Nasal cavity respiratory epithelium epithelial cell of viscerocranial mucosa (primary cell): ENCODE results near the gene SUPT6H. TPM values are rescaled to one million over a fixed set of nuclear protein-coding genes. Genes with fewer than 3 reads are reported as not detected.

Experiments
- total RNA-seq: library from RNA; depleted of rRNA; stranded (reverse); fragments of >200 nt; gene quantifications from 2 replicates; pipeline ENCODE4 v1.2.3, GENCODE V29; 2014

SUPT6H gene
- 29.4 and 62.4 TPM in 2 replicates for total RNA-seq

DNA sequence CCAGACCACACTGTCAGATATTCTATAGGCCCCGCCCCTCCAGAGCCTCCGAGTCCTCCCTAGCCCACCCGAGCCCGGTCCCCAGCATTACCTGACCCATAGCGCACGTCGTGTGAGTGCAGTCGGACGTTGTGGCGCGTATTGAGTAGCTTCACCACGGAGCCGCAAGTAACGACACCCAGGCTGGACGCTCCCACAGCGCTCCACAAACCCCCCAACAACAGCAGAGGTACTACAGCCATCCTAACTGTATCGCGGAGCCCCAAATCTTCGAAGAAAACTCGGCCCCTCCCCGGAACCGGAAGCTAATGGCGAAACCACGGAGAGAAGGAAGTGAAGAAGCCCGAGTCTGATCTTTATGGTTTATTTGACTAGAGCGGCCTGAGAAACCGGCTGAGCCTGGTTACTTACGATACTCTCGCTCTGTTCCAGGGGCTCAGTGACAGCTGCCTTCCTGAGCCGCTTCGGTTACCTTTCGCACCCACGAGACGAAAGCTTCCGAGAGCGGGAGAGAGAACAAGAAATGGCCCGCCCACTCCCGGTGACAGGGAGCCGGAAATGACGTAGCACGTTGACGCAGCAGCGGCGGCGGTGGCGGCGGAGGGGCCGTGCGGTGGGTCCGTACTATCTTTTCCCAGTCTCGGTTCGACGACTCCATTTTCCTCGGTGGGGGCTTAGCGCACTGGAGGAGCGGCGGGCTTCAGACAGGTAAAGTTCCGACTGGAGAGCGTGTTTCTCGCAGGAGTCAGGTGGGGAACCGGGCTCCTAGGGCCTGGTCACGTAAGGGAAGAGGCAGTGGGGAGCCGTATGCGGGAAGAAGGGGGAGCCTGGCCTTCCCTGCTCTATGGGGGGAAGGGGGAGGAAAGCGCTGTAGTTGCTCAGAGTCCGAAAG lies at the start of gene SUPT6H, which contains the start of gene SDF2:
Gene SUPT6H, plus strand, starts transcription at position 571 of the 892 bp plus-strand sequence. CDS start 11,197 bp downstream, outside the sequence.
Gene SDF2, minus strand, starts transcription at position 272 of the 892 bp plus-strand sequence. Its CDS starts 30 bp downstream, at position 242.

DNA sequence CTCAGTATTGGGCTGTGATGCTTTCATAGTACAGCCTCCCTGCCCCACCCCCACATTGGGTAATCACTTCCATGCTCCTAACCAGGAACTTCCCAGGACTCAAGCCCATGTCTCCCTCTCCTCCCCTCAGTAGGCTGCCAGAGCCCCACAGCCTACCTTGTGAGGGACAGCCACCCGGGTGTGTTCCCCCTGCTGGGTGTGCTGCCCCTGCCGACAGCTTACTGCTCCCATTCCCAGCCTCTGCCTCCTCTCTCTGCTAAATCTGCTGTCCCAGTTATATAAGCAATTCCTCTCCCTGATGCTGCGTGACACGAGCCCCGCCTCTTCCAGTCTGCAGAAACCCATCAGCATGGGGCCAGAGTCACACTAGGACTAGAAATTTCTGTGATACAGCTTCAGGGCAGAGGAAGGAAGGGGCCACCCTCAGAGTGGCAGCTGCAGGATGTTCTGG lies 48.0 kb upstream of the SUPT6H start, which contains the start of gene RSKR:
Gene RSKR, minus strand, starts transcription at position 255 of the 451 bp plus-strand sequence. Its CDS starts 24 bp downstream, at position 231.

DNA sequence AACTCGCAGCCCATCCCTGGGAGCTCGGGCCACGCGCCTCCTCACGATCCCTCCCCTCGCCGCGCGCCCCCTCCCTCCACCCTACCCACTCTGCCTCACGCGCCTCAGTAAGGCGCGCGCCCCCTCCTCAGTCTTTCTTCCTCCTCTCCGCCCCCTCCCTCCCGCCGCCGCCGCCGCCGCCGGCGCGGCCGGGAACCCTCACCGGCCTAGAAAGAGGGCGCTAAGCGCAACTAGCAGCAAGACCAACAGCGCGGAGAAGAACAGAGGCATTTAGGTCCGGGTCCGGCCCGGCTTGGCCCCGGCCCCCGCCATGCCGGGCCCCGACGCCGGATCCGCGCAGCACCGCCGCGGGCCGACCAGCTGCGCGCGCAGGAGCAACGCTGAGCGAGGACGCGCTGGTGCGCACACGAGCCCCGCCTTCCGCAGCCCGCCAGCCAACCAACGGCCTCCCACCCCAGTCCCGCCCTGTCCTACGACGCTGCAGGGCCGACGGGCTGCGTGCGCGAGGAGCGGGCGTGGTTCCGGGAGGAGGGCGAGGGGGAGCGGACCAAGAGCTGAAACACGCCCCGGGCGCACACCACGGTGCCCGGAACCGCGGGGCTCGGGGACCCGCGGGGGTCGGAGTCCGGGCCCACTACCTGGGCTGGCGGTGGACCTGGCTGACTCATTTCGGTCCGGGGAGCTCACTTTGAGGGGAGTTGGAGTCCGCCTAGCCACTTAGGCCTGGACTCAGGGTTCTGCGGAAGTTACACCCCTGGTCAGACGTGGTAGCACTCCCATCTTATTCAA lies 17.0 kb upstream of the SUPT6H start, which contains the start of gene BLTP2:
Gene BLTP2, minus strand, starts transcription at position 372 of the 789 bp plus-strand sequence. Its CDS starts 102 bp downstream, at position 270.

DNA sequence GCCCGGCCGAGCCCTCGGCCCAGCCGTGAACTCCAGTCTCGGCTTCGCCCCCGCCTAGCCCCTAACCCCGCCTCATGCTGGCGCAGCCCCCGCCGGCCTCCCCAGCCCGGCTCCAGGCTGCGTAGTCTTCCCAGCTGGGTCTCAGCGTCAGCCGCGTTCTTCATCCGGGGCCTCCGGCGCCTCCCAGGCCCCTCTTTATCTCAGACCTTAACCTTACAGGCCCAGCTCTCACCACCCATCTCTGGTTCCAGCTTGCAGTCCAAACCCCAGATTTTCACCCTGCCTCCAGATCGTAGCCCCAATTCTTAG lies 49.7 kb downstream of the SUPT6H start, which contains the start of gene PROCA1:
Gene PROCA1, minus strand, starts transcription at position 166 of the 309 bp plus-strand sequence. CDS start 228 bp downstream, outside the sequence.

DNA sequence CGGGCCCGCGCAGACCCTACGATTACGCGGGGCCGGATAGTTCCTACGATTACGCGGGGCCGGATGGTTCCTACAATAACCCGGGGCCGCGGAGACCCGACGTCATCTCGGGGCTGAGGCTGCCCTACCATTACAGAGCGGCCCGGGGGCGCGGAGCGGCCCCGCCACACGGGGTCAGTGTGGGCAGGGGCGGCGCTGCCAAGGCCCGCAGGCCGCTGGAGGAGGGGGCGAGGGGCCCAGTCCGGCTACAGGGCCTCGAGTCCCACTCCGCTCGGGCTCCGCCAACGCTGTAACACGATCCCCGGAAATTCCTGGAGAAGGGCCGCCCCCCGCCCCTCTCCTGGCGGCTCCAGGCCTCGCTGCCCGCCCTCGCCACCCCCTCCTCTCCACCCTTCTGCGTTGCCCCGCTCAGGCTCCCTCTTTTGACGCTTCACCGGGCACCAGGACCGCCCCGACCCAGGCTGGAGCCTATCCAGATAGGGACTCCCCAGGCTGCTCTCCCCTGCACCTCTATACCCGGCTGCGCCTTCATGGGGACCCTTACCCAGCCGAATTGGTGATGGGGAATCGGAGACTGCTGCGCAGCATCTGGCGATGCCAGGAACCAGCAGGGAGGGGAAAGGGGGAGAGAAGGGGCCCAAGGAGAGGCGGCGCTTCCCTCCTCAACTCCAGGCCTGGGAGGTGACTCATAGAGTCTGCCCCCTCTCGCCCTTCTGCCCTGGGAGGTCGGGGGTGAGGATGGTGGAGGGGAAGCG lies 55.8 kb downstream of the SUPT6H start, which contains the start of gene RAB34:
Gene RAB34, minus strand, starts transcription at position 291 of the 755 bp plus-strand sequence. CDS start 602 bp downstream, outside the sequence.

DNA sequence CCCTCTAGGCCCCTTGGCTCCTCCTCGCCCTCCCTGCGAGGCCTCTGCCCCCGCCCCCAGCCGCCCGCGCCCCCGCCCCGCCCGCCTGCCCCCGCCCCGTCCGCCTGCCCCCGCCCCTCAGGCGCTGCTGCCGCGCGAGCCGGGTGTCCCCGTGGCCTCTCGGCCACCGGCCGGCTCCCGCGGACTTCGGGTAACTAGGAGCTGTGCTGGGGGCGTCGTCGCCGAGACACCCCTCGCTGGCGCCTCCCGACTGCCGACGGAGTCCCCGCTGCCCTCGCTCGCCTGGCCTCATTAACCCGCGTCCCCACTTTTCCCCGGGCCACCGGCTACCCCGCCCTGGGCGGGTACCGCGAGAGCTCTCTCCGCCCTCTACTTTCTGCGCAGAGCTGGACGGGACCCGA lies 64.2 kb downstream of the SUPT6H start, which contains the start of gene TLCD1:
Gene TLCD1, minus strand, starts transcription at position 8 of the 401 bp plus-strand sequence. CDS start 136 bp downstream, outside the sequence.

DNA sequence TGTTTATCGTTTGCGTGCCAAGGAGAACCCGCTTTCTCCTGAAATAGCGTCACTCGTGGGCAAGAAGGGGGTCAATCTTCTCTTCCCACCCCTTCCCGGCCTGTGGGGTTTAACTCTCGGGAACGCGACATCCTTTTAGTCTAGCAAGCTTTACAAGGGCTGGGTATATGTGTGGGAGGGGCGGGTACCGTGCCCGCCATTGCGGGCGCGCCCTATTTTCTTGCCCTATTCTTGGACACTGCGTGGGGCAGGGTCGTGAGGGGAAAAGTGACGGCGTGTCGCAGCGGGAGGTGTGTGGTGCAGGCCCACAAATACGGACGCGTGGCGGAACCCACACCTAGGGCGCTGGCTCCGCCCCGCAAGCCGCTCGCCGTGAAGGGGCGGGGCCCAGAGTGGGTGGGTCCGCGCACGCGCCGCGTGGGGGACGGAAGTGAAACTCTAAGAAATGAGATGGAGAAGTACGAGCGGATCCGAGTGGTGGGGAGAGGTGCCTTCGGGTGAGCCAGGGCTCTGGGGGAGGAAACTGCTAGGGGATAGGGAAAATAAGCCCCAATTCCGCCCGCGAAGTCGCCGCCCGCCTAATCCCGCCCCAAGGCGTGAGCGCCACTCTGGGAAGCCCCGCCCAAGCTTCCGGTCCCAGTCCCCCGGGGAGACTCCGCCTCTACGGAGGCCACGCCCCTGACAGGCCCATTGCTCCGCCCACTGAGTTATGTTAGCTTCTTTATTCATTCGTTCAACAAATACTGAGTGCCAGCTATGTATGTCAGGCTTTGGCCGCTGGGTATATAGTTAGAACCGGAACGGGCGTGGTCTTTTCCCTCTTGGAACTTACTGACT lies 66.6 kb downstream of the SUPT6H start, which contains the start of gene NEK8:
Gene NEK8, plus strand, starts transcription at position 425 of the 837 bp plus-strand sequence. Its CDS starts 26 bp downstream, at position 451.

DNA sequence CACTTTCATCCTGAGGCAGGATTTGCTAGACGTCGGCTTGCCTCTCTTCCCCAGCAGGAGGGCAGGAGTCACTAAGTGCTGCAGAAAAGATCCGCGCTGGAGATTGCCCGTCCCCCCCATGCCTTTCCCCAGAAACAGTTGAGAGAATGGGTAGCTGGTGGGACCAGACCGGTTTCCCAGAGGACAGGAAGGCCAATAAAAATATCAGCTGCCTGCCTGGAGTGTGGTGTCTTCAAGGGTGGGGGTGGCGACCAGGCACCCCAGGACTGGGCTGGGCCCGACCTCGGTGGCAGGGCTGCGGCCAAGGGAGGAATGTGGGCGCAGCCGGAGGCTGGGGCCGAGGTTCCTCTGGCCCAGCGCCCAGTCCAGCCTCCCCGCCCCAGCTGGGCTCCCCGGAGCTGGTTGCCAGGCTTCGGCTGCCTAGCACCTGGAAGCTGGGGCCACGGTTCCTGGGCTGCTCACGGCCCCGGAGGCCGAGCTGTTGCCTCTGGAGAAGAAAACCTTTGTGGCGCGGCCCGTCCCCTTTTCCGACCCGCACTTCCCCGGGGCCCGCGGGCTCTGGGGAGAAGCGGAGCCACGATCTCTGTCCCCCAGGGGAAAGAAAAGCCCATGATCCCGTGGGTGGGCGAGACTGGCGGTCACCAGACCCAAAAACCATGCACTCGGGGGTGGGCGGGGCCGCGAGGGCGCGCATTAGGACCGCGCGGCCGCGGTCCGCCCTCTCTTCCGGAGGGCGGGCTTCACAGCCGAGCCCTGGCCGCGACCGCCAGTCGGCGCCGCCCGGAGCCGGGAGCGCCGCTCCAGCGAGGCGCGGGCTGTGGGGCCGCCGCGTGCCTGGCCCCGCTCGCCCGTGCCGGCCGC lies 81.5 kb downstream of the SUPT6H start, which contains the start of gene TRAF4:
Gene TRAF4, plus strand, starts transcription at position 769 of the 861 bp plus-strand sequence. CDS start 102 bp downstream, outside the sequence.

Other genes starting within 250 kb of the SUPT6H start
- gene SLC13A2, start 188.6 kb upstream of the SUPT6H start, total RNA-seq = 0.07 TPM in 1 of 2 replicates, not detected in the other
- under 0.01 and 0.14 TPM in 2 replicates for gene FOXN1, start 155.9 kb upstream of the SUPT6H start, total RNA-seq
- 18.1 and 27.8 TPM in 2 replicates for gene UNC119, start 109.6 kb upstream of the SUPT6H start, total RNA-seq
- 43.1 and 68.2 TPM in 2 replicates for gene PIGS, start 90.7 kb upstream of the SUPT6H start, total RNA-seq
- gene ALDOC, start 85.3 kb upstream of the SUPT6H start, total RNA-seq = 24.3 and 41.8 TPM in 2 replicates
- 1.0 and 2.1 TPM in 2 replicates for gene SPAG5, start 63.2 kb upstream of the SUPT6H start, total RNA-seq
- 5.1 and 9.0 TPM in 2 replicates for gene RSKR, start 48.0 kb upstream of the SUPT6H start, total RNA-seq
- 168 and 188 TPM in 2 replicates for gene BLTP2, start 17.0 kb upstream of the SUPT6H start, total RNA-seq
- 35.7 and 43.7 TPM in 2 replicates for gene SDF2, start 299 bp upstream of the SUPT6H start, total RNA-seq
- gene PROCA1, start 49.7 kb downstream of the SUPT6H start, total RNA-seq = under 0.01 and 0.71 TPM in 2 replicates
- gene RAB34, start 55.7 kb downstream of the SUPT6H start, total RNA-seq = 46.3 and 50.2 TPM in 2 replicates
- 810 and 816 TPM in 2 replicates for gene RPL23A, start 57.8 kb downstream of the SUPT6H start, total RNA-seq
- gene TLCD1, start 64.0 kb downstream of the SUPT6H start, total RNA-seq = 5.0 and 7.2 TPM in 2 replicates
- 2.7 and 2.8 TPM in 2 replicates for gene NEK8, start 66.6 kb downstream of the SUPT6H start, total RNA-seq
- 58.4 and 59.9 TPM in 2 replicates for gene TRAF4, start 81.8 kb downstream of the SUPT6H start, total RNA-seq
- gene FAM222B, start 180.6 kb downstream of the SUPT6H start, total RNA-seq = 1.7 and 13.5 TPM in 2 replicates
- gene ERAL1, start 192.8 kb downstream of the SUPT6H start, total RNA-seq = 22.9 and 35.0 TPM in 2 replicates
- 16.1 and 60.9 TPM in 2 replicates for gene FLOT2, start 235.5 kb downstream of the SUPT6H start, total RNA-seq
- 7.9 and 10.0 TPM in 2 replicates for gene DHRS13, start 240.9 kb downstream of the SUPT6H start, total RNA-seq